Measurements from ENCODE around the gene FGF13.

FGF13 gene

GRCh38 chrX:138651494-138651893 lies 60.0 kb downstream of the FGF13 start:
- no peak for DNase-seq

- DNase-seq, result no peak
Observed at GRCh38 chrX:138648568-138648967, 62.9 kb downstream of the FGF13 start.

GRCh38 chrX:138638996-138639395 lies 72.5 kb downstream of the FGF13 start:
- DNase-seq, result no peak

Measured in cerebellar nuclear complex (tissue), 1 donor.